Measurements from ENCODE around the gene PSMB9. TPM values are rescaled to one million over a fixed set of nuclear protein-coding genes. Genes with fewer than 3 reads are reported as not detected.

PSMB9 gene
- total RNA-seq, 1 donor = 10.8 TPM

GRCh38 chr6:32851025-32851424 lies 3.0 kb upstream of the PSMB9 start:
- no peak for DNase-seq (ENCODE audit: low read depth)
- TF ChIP-seq, protein P1, sequence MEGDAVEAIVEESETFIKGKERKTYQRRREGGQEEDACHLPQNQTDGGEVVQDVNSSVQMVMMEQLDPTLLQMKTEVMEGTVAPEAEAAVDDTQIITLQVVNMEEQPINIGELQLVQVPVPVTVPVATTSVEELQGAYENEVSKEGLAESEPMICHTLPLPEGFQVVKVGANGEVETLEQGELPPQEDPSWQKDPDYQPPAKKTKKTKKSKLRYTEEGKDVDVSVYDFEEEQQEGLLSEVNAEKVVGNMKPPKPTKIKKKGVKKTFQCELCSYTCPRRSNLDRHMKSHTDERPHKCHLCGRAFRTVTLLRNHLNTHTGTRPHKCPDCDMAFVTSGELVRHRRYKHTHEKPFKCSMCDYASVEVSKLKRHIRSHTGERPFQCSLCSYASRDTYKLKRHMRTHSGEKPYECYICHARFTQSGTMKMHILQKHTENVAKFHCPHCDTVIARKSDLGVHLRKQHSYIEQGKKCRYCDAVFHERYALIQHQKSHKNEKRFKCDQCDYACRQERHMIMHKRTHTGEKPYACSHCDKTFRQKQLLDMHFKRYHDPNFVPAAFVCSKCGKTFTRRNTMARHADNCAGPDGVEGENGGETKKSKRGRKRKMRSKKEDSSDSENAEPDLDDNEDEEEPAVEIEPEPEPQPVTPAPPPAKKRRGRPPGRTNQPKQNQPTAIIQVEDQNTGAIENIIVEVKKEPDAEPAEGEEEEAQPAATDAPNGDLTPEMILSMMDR (IDR thresholded peaks at IDR 0.05; ENCODE audit: insufficient read depth, low read length) = no peak
- H3K4me3 ChIP-seq (ENCODE audit: low read depth, low read length) = no peak overlapping the region

DNA sequence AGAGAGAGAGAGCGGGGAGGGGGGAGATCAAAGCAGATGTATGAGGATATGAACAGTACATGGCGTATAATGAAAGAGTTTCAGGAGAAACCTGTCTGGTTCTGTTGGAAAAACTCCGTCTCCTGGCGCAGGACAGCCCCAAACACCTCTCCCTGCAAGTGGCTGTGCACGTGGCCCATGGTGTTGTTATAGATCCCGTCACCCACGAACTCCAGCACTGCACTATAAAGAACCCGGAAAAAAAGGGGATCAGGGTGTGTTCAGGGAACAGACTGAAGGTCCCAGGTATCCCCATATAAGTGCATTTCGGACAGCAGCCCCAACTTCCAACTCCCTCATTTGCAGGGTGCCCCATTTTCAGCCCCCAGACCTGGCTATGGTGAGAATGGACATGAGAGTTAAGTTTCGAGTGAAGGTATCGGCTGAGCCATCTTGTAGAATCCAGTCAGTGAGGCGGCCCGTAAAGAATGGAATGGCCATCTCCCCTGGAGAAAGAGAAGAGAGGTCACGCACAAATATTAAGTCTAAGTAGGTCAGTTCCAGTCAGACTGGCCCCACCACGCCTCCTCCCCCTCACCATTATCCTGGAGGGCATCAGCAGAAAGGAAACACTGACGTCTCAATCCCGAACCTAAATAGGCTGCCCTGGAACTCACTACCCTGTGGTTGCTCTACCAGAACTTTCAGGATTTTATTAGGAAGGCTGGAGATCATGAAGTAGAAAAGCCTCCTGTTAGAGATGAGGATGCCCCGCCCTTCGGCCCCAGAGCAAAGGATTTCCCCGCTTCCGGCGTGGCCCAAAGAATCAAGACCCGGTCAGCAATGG lies 1.8 kb upstream of the PSMB9 start:
- TF ChIP-seq, protein P1 (IDR thresholded peaks at IDR 0.05; ENCODE audit: insufficient read depth, low read length) = no peak
- peak overlapping the region; percentile 93 for H3K4me3 ChIP-seq (ENCODE audit: low read depth, low read length)
- DNase-seq (ENCODE audit: low read depth) = peak; percentile 20

DNA sequence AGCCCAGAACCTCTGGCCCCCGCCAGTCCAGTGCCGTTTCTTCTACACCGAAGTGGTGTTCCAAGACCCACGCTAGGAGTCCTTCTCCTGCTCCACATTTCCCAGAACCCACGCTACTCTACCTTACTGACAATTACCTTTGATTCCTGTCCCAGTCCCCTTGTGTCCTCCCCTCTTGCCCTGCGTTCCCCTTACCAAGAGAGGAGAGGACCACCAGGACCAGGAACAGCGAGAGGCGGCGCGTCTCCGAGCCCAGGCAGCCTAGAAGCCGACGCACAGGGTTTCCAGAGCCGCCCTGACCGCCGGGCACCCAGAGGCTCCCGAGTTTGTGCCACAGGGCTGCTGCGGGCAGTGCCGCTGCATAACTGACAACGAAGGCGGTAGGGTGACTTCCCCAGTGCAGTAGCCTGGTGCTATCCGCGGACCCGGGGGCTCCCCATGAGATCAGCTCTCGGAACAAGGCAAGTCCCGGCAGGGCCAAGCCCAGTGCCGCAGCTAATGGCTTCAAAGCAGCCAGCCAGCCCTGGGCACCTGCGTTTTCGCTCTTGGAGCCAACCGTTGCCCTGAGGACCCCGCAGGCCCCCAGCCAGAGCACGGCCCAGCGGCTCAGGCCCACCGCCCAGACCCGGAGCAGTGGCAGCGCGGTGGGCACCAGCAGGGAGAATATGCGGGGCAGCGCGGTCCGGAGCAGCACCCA lies 1.0 kb upstream of the PSMB9 start:
- peak; percentile 22 for DNase-seq (ENCODE audit: low read depth)
- peak overlapping the region; percentile 93 for H3K4me3 ChIP-seq (ENCODE audit: low read depth, low read length)

GRCh38 chr6:32854376-32855178 lies 585 bp downstream of the PSMB9 start:
- TF ChIP-seq, protein P1 (IDR thresholded peaks at IDR 0.05; ENCODE audit: insufficient read depth, low read length) = no peak
- H3K4me3 ChIP-seq (ENCODE audit: low read depth, low read length) = peak overlapping the region; percentile 93
- peak; percentile 50 for DNase-seq (ENCODE audit: low read depth)

More for the DNA sequence above, 1.0 kb upstream of the PSMB9 start:
- TF ChIP-seq, protein P1 (IDR thresholded peaks at IDR 0.05; ENCODE audit: insufficient read depth, low read length) = no peak

GRCh38 chr6:32855467-32856174 lies 1.6 kb downstream of the PSMB9 start:
- no peak overlapping the region for H3K4me3 ChIP-seq (ENCODE audit: low read depth, low read length)
- TF ChIP-seq, protein P1 (IDR thresholded peaks at IDR 0.05; ENCODE audit: insufficient read depth, low read length) = no peak
- no peak for DNase-seq (ENCODE audit: low read depth)
